Middle frontal gyrus (tissue), 1 donor: Measurements from ENCODE around the gene ADAMTS2.

Source experiments
- DNase-seq: peaks from one replicate; pipeline ENCODE4 v3.0.0-alpha.2; 2015; ENCODE audit warnings: low spot score; ENCODE audit errors: extremely low spot score

Gene ADAMTS2

GRCh38 chr5:179127136-179128040 lies 217.9 kb downstream of the ADAMTS2 start:
- no peak for DNase-seq

DNA sequence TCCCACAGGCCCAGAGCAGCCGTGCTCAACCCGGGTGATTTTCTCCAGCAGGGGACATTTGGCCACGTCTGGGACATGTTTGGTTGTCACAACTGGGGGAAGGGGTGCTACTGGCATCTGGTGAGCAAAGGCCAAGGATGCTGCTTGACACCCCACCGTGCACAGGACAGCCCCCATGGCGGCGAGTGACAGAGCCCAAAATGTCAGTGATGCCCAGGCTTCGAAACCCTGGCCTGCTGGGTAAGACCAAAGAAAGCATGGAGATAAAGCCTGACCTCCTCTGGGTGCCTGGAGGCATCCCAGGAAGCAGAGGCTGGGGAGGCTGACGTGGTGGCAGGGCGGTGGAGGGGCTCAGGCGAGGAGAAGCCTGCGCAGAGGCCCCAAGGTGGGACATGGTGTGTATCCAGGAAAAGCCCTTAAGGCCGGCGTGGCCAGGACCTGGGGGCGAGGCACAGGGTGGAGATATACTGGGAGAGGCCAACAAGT lies 218.7 kb downstream of the ADAMTS2 start:
- DNase-seq = no peak

DNA sequence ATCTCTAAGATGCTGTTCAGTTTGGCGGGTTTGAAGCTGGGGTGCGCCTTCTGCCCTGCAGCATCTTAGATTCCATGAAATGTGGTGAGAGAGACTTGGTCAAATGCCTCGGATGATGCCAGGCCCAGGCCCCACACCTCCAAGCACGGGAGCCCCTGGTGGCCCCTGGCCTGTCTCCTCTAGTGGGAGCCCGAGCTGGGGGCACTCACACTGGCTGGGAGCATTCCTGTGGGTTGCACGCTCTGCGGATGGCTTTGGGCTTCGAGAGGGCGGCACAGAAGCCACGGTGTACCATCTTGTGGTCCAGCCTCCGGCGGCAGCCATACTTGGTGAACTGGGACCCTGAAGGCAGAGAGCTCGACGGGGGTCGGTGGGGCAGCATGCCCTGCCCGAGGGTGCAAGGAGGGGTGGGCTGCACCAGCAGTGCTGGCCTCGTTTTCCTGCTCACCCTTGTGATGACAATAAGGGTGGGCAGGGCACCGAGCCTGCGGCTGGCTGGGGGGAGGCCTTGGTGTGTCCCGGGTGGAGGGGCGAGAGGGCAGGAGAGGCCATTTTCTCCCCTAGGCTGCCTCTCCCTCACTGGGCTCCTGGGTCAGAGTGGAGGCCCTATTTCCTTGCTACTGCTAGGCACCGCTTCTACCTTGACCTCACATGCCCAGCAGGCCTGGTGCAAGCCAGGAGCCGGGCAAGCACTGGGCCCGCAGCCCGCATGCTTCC lies 219.3 kb downstream of the ADAMTS2 start:
- no peak for DNase-seq

GRCh38 chr5:179124853-179125788 lies 220.1 kb downstream of the ADAMTS2 start:
- no peak for DNase-seq

DNA sequence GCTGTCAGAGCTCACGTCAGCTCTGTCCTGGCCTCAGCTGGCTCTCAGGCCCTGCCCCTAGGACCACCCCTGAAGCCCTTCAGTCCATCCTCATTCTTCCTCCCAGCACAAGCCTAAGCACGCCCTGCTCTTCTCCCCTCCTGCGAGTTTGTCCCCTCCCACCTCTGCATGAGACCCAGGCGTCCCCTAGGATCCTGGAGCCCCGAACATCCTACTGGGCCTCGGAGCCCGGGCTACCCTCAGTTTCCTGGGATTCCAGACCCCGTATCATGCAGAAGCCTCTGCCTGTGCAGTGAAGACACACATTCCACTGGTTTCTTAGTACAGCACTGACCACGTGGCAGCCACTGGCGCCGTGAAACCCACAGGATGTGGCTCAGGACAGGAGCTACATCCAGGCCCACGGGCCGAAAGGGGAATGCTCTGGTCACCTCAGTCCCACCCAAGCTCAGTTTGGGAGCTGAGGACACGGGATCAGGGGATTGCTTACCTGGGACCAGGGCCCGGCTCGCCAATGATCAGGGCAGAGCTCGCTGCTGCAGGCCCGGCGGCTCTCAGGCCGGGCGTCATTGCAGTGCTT lies 220.9 kb downstream of the ADAMTS2 start:
- no peak for DNase-seq

DNA sequence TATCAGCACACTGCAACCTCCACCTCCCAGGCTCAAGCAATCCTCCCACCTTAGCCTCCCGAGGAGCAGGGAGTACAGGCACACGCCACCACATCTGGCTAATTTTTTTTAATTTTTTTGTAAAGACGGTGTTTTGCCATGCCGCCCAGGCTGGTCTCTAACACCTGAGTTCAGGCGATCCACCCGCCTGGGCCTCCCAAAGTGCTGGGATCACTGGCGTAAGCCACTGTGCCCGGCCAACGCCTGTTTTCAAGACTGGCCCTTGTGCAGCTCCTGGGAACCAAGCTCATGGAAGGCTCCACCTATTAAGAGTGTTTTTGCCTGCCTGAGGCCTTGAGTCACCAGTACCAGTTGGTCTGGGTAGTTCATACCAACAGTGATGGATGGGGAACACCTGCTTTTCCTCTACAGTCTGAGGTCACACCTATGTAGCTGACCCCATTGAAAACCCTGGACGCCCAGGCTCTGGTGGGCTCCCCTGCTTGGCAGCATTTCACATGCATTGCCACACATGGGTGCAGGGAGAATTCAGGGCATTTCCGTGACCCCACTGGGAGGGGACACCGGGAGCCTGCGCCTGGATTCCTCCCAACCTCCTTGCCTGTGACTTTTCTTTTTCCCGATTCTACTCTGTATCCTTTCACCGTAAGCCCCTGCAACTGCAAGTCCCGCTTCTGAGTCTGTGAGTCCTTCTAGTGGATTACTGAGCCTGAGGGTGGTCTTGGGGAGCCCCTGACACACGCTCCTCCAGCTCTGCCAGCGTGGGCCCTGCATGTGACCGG lies 221.6 kb downstream of the ADAMTS2 start:
- no peak for DNase-seq

GRCh38 chr5:179123109-179123426 lies 222.2 kb downstream of the ADAMTS2 start:
- DNase-seq = no peak

- DNase-seq = no peak
Observed at GRCh38 chr5:179122411-179123108, 222.7 kb downstream of the ADAMTS2 start.

DNA sequence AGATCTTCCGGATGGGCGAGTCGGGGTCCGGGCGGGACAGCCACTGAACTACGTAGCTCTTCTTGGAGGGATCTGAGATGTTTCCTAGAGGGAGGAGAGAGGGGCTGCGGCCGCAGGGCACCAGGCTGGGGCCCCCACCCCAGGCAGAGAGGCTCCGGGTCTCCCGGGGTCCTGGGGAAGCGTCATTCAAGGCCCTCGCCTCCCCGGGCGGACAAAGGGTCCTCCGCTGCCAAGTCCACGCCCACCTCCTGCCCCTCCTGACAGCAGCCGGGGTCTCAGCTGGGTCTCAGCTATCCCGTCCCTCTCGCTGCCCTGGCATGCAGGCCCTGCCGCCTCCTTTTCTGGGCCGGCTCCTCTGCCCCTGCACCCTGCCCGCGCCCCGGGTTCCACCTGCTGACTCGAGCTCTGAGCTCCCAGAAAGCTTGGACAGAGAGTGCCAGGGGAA lies 223.6 kb downstream of the ADAMTS2 start:
- DNase-seq = no peak

DNA sequence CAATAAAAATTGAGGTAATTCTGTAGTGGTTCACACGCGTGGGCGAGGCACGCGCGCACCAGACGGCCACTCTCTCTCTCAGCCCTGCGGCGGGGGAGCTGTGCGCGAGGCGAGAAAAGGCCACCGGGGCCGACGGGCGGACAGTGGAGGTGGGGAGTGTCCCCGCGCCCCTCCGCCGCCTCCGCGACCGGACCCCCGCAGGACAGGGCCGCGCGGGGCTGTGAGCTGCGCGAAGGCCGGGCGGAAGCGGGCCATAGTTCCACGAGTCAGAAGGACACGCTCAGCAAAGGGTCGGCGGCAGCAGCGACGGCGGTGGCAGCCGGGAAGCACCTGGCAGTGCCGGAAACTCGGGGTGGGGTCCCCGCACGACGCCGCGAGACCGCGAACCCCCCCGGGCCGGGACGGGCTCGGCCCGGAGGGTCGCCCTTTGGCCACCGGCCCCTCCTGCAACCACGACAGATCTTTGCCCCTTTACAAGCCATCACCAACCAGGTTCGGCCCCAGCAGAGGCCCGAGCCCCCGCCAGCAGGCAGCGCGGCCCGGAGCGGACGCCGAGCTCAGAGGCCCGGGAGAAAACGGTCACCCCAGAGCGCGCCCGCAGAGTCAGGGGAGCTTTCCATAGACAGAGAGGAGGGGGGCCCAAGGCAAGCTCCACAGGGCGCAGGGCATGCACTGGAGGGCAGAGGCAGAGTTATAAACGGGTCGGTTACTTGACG lies 224.2 kb downstream of the ADAMTS2 start:
- DNase-seq = no peak

- no peak for DNase-seq
Observed at GRCh38 chr5:179120421-179120861, 224.8 kb downstream of the ADAMTS2 start.

- DNase-seq = no peak
Observed at GRCh38 chr5:179119415-179120170, 225.7 kb downstream of the ADAMTS2 start.

GRCh38 chr5:179118756-179119414 lies 226.4 kb downstream of the ADAMTS2 start:
- no peak for DNase-seq

GRCh38 chr5:179118338-179118737 lies 226.9 kb downstream of the ADAMTS2 start:
- no peak for DNase-seq

- no peak for DNase-seq
Observed at GRCh38 chr5:179115845-179116524, 229.3 kb downstream of the ADAMTS2 start.

DNA sequence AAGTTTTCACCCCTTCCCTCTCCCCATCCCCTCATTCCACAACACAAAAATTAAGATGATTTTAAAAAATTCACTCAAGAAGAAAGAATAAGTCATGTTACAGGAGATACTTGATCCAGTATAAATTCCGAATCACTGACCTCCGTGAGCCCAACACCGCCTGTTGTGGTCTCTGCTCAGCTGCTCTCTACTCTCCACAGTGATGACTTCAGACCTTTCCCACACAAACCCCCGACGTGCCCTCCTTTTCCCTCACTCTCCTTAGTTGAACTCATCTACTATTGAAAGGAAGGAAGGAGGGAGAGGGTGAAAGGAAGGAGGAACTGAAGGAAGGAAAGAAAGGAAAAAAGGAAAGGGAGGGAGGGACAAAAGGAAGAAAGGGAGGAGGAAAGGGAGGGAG lies 230.0 kb downstream of the ADAMTS2 start:
- DNase-seq = no peak

DNA sequence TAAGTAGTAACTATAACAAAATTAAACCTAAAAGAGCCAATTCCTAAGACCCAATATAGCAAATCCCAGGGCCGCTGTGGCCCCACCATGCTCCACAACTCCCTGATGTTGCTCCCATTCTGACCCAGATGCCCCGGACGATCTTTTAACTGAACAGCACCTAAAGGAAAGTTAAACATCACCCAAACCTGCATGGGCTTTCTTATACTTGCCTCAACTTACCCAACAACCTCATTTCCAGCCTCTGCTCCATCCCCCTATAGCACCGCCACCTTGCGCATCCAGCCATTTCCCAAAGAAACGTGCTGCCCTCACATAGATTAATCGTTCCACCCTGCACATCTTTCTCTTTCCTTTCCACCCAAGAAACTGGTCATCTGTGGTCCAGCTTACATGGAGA lies 230.5 kb downstream of the ADAMTS2 start:
- no peak for DNase-seq
